IMR-90 (cell line): Measurements from ENCODE around the gene CERS4. TPM values are rescaled to one million over a fixed set of nuclear protein-coding genes. Genes with fewer than 3 reads are reported as not detected.
A peak's percentile ranks its signal among the peaks of the same experiment; 100 is the strongest.

Experiments used
- ATAC-seq: fragments of 200-7000 bp; cut with Tn5 transposase; 2 replicates; pipeline ENCODE4 v1.9.1; 2020; ENCODE audit warnings: low read depth, mild to moderate bottlenecking, moderate library complexity
- BruUV-seq: library from RNA; stranded (reverse); fragments of 400-500 nt; replicated peaks from 2 replicates; lab custom pipeline; 2021; lab: Mats Ljungman, UMichigan
- CTCF ChIA-PET: fragments of 300-600 bp; formaldehyde crosslinking; extraction: SDS; loops from one replicate; lab custom pipeline; 2021; ENCODE audit warnings: antibody characterized with exemption; lab: Yijun Ruan, JAX
- POLR2A ChIA-PET: fragments of 300-600 bp; sonication (Branson Sonifier 250); formaldehyde crosslinking; loops from one replicate; lab custom pipeline; 2022; ENCODE audit warnings: antibody characterized with exemption; ENCODE audit not compliant: unreplicated experiment; lab: Charles Lee
- DNase-seq: peaks from one replicate; pipeline ENCODE4 v3.0.0; 2013
- H2AFZ ChIP-seq: replicated peaks from 2 replicates; pipeline ENCODE3; 2013; ENCODE audit warnings: low read length, mild to moderate bottlenecking; ENCODE audit not compliant: poor library complexity
- H2AK5ac ChIP-seq: 2 replicates; pipeline ENCODE4 v1.6.1; 2013; ENCODE audit warnings: low read depth, low read length, inconsistent platforms
- H2AK9ac ChIP-seq: replicated peaks from 2 replicates; pipeline ENCODE3; 2013; ENCODE audit warnings: mild to moderate bottlenecking, low read depth, low read length, moderate library complexity; ENCODE audit not compliant: poor library complexity
- H2BK120ac ChIP-seq: 2 replicates; pipeline ENCODE4 v1.6.1; 2013; ENCODE audit warnings: low read depth, low read length, inconsistent platforms
- H2BK15ac ChIP-seq: 3 replicates; pipeline ENCODE4 v1.6.1; 2013; ENCODE audit warnings: low read depth, low read length, inconsistent platforms
- H2BK20ac ChIP-seq: 2 replicates; pipeline ENCODE4 v1.6.1; 2013; ENCODE audit warnings: low read depth, mild to moderate bottlenecking, inconsistent platforms, low read length, moderate library complexity
- H2BK5ac ChIP-seq: 2 replicates; pipeline ENCODE4 v1.6.1; 2013; ENCODE audit warnings: mild to moderate bottlenecking, low read depth, low read length, inconsistent platforms; ENCODE audit not compliant: poor library complexity, severe bottlenecking
- H3K14ac ChIP-seq: replicated peaks from 2 replicates; pipeline ENCODE4 v1.6.1; 2013; ENCODE audit warnings: low read depth, low read length, inconsistent platforms
- H3K18ac ChIP-seq: 2 replicates; pipeline ENCODE4 v1.6.1; 2013; ENCODE audit warnings: low read depth, low read length, control low read depth
- H3K23ac ChIP-seq: 2 replicates; pipeline ENCODE4 v1.6.1; 2013; ENCODE audit warnings: low read depth, low read length, inconsistent platforms
- H3K27ac ChIP-seq: 2 replicates; pipeline ENCODE4 v1.5.1; 2013; ENCODE audit warnings: mild to moderate bottlenecking, control low read depth, low read length; ENCODE audit not compliant: insufficient read depth
- H3K27me3 ChIP-seq: 2 replicates; pipeline ENCODE4 v1.6.1; 2013; ENCODE audit warnings: low read length; ENCODE audit not compliant: control insufficient read depth, insufficient read depth
- H3K36me3 ChIP-seq: 2 replicates; pipeline ENCODE4 v1.6.1; 2013; ENCODE audit warnings: low read length, mixed read lengths; ENCODE audit not compliant: control insufficient read depth, insufficient read depth
- H3K4ac ChIP-seq: 2 replicates; pipeline ENCODE4 v1.6.1; 2013; ENCODE audit warnings: low read depth, low read length, inconsistent platforms
- H3K4me1 ChIP-seq: 2 replicates; pipeline ENCODE4 v1.6.1; 2013; ENCODE audit warnings: low read length, mixed read lengths; ENCODE audit not compliant: control insufficient read depth, insufficient read depth
- H3K4me2 ChIP-seq: 2 replicates; pipeline ENCODE4 v1.6.1; 2013; ENCODE audit warnings: low read depth, mild to moderate bottlenecking, control low read depth, low read length, moderate library complexity
- H3K4me3 ChIP-seq: 2 replicates; pipeline ENCODE4 v1.5.1; 2013; ENCODE audit warnings: low read depth, mild to moderate bottlenecking, control low read depth, low read length, moderate library complexity; ENCODE audit not compliant: insufficient read depth
- H3K56ac ChIP-seq: 2 replicates; pipeline ENCODE4 v1.6.1; 2013; ENCODE audit warnings: low read length, inconsistent platforms; ENCODE audit not compliant: insufficient read depth; ENCODE audit errors: extremely low read depth
- H3K79me1 ChIP-seq, 2 experiments: 2 replicates each; pipeline ENCODE4 v1.6.1; 2013; ENCODE audit warnings: low read length in 2 of 2, inconsistent platforms in 1 of 2, low read depth in 1 of 2
- H3K9ac ChIP-seq: 2 replicates; pipeline ENCODE4 v1.6.1; 2013; ENCODE audit warnings: low read depth, low read length, control low read depth
- H3K9me1 ChIP-seq: 2 replicates; pipeline ENCODE4 v1.6.1; 2013; ENCODE audit warnings: low read length, inconsistent platforms; ENCODE audit not compliant: insufficient read depth
- H3K9me3 ChIP-seq: 2 replicates; pipeline ENCODE4 v1.6.1; 2013; ENCODE audit warnings: low read length; ENCODE audit not compliant: control insufficient read depth, insufficient read depth
- H4K20me1 ChIP-seq: 2 replicates; pipeline ENCODE4 v1.6.1; 2013; ENCODE audit warnings: low read length, inconsistent platforms; ENCODE audit not compliant: insufficient read depth
- H4K5ac ChIP-seq: 2 replicates; pipeline ENCODE4 v1.6.1; 2013; ENCODE audit warnings: mild to moderate bottlenecking, low read depth, low read length, control low read depth
- H4K8ac ChIP-seq, 2 experiments: 2 replicates each; pipeline ENCODE4 v1.6.1; 2013; ENCODE audit warnings: low read depth in 2 of 2, low read length in 2 of 2, control low read depth in 1 of 2, inconsistent platforms in 1 of 2
- H4K91ac ChIP-seq: 2 replicates; pipeline ENCODE4 v1.6.1; 2013; ENCODE audit warnings: low read depth, low read length, inconsistent platforms; ENCODE audit not compliant: insufficient read depth
- CEBPB ChIP-seq: IDR thresholded peaks from 2 replicates; pipeline ENCODE4 v1.6.1; 2012; ENCODE audit warnings: low read depth, low read length, improper control_type of control experiment
- CTCF ChIP-seq: conservative IDR thresholded peaks from 2 replicates; pipeline ENCODE4 v1.5.1; 2012; ENCODE audit warnings: mild to moderate bottlenecking, low read depth, low read length, improper control_type of control experiment
- FOS ChIP-seq: fragments of 150-350 bp; IDR thresholded peaks from 2 replicates; pipeline ENCODE4 v1.6.1; 2016; ENCODE audit warnings: low read depth, low read length
- MAFK ChIP-seq: IDR thresholded peaks from 2 replicates; pipeline ENCODE4 v1.6.1; 2012; ENCODE audit warnings: low read depth, low read length, improper control_type of control experiment
- NFE2L2 ChIP-seq: fragments of 150-350 bp; IDR thresholded peaks from 2 replicates; pipeline ENCODE4 v1.6.1; 2016; ENCODE audit warnings: low read depth, mild to moderate bottlenecking, low read length
- POLR2A ChIP-seq: IDR thresholded peaks from 2 replicates; pipeline ENCODE4 v1.6.1; 2012; ENCODE audit warnings: mild to moderate bottlenecking, low read depth, low read length
- RAD21 ChIP-seq: IDR thresholded peaks from 2 replicates; pipeline ENCODE4 v1.6.1; 2012; ENCODE audit warnings: low read length, improper control_type of control experiment
- USF2 ChIP-seq: fragments of 150-350 bp; IDR thresholded peaks from 2 replicates; pipeline ENCODE4 v1.6.1; 2017; ENCODE audit warnings: mild to moderate bottlenecking, antibody characterized with exemption, low read length, low read depth
- WGBS, 2 experiments: methylation state at CpG; one replicate each; pipeline versions ENCODE4 v1.1.5 to v1.1.7; 2013; ENCODE audit warnings: missing lambda C conversion rate in 2 of 2; ENCODE audit not compliant: insufficient read length in 1 of 2; ENCODE audit errors: extremely low coverage in 2 of 2; 5-methylcytosine and 5-hydroxymethylcytosine counted together
- dilution Hi-C: fragments of 300-500 bp; cut with HindIII; formaldehyde crosslinking; loops from one replicate; pipeline ENCODE4 v1.14.3; 2018; ENCODE audit warnings: low sequenced_read_pairs; ENCODE audit not compliant: unreplicated experiment
- in situ Hi-C: fragments of 300-500 bp; cut with MboI; formaldehyde crosslinking; loops from 3 replicates; pipeline ENCODE4 v1.14.3; 2019; ENCODE audit warnings: low sequenced_read_pairs, inconsistent platforms, mixed read lengths
- intact Hi-C: fragments of 100-400 bp; cut with micrococcal nuclease; formaldehyde crosslinking; loops from 2 replicates; pipeline ENCODE4 v1.10.0; 2022
- polyA plus RNA-seq, 3 experiments: library from polyadenylated mRNA; depleted of rRNA; stranded (reverse); fragments of >200 nt; gene quantifications; 2 replicates each; pipeline ENCODE4 v1.2.3, GENCODE V29; 2012; ENCODE audit warnings: low replicate concordance in 1 of 3
- total RNA-seq: library from RNA; depleted of rRNA; stranded (reverse); fragments of >200 nt; gene quantifications from 2 replicates; pipeline ENCODE4 v1.2.3, GENCODE V29; 2012

CERS4 gene
- total and polyA plus RNA-seq, 2 of the 4 experiments (the other 2 are of a cell fraction): 3.2 to 5.7 TPM

GRCh38 chr19:8307965-8308866, 99.0 kb downstream of the CERS4 start, which contains the start of gene CD320 (continued):
- TF ChIP-seq NFE2L2 (peak; percentile 47; the same call in 1 of the 2 replicates), MAFK (peak; percentile 33; the same call in 1 of the 2 replicates), CEBPB (no peak)

GRCh38 chr19:8308891-8309291, 99.7 kb downstream of the CERS4 start:
- no peak overlapping the region for H3K4ac ChIP-seq
- ATAC-seq (no peak), DNase-seq (no peak)
- dilution Hi-C loops (no loop called here), intact Hi-C loops (no loop called here), in situ Hi-C loops (no loop called here)
- ChIA-PET POLR2A (no interaction called here), CTCF (no interaction called here)
- no peak overlapping the region for H4K8ac ChIP-seq
- H3K79me1 ChIP-seq: peaks cover 6 to 22% of the 10 kb centered on the region in 2 experiments; a peak in 3 of 4 replicates
- H2BK20ac ChIP-seq: no peak overlapping the region
- H3K9me1 ChIP-seq: peaks cover 3% of the 10 kb centered on the region
- H2AK9ac ChIP-seq: no peak overlapping the region
- H3K56ac ChIP-seq: no peak overlapping the region
- no peaks in the 10 kb centered on the region for H3K27me3 ChIP-seq
- H4K20me1 ChIP-seq: no peaks in the 10 kb centered on the region
- H3K4me3 ChIP-seq: no peak overlapping the region
- TF ChIP-seq RAD21 (no peak), USF2 (no peak), FOS (no peak), POLR2A (no peak), CTCF (no peak)
- no peak overlapping the region for H3K27ac ChIP-seq
- no TSS peak for BruUV-seq
- no peak overlapping the region for H2AFZ ChIP-seq
- WGBS, 2 experiments: 81% methylated on average over 9 of the region's 17 CpGs; no CpG with 5 or more reads in 1 of the 2 experiments
- H3K18ac ChIP-seq: no peak overlapping the region
- peaks cover 5% of the 10 kb centered on the region for H3K4me1 ChIP-seq
- no peak overlapping the region for H3K9ac ChIP-seq
- no peak overlapping the region for H4K5ac ChIP-seq
- H4K91ac ChIP-seq: no peak overlapping the region
- H2BK15ac ChIP-seq: no peak overlapping the region
- no peak overlapping the region for H2BK120ac ChIP-seq
- H2AK5ac ChIP-seq: no peak overlapping the region; the same call in 1 of the 2 replicates
- H3K4me2 ChIP-seq: no peak overlapping the region
- H3K23ac ChIP-seq: no peak overlapping the region
- no peak overlapping the region for H2BK5ac ChIP-seq
- no peak overlapping the region for H3K14ac ChIP-seq
- H3K36me3 ChIP-seq: peaks cover 16% of the 10 kb centered on the region
- H3K9me3 ChIP-seq: no peaks in the 10 kb centered on the region
